Mesenchymal stem cell (in vitro differentiated cells and primary cell): ENCODE data around the gene GRIN3B.

Experiments used
- DNase-seq: peaks from one replicate; pipeline ENCODE4 v3.0.0-alpha.2; 2013
- H2AFZ ChIP-seq: one replicate; pipeline ENCODE4 v1.6.1; 2013; ENCODE audit warnings: low read depth, mild to moderate bottlenecking, control low read depth, inconsistent platforms, low read length, moderate library complexity
- H2AK5ac ChIP-seq: 2 replicates; pipeline ENCODE4 v1.6.1; 2013; ENCODE audit warnings: low read length, moderate library complexity, mild to moderate bottlenecking, inconsistent platforms; ENCODE audit not compliant: severe bottlenecking
- H2BK120ac ChIP-seq: one replicate; pipeline ENCODE4 v1.6.1; 2013; ENCODE audit warnings: low read depth, mild to moderate bottlenecking, inconsistent platforms, low read length, moderate library complexity
- H2BK12ac ChIP-seq, 2 experiments: one replicate each; pipeline ENCODE4 v1.6.1; 2013; ENCODE audit warnings: inconsistent platforms in 2 of 2, low read length in 2 of 2, mild to moderate bottlenecking in 2 of 2, moderate library complexity in 2 of 2, control low read depth in 1 of 2
- H2BK15ac ChIP-seq: one replicate; pipeline ENCODE4 v1.6.1; 2013; ENCODE audit warnings: mild to moderate bottlenecking, low read depth, inconsistent platforms; ENCODE audit not compliant: poor library complexity, severe bottlenecking
- H2BK5ac ChIP-seq: 2 replicates; pipeline ENCODE4 v1.6.1; 2013; ENCODE audit warnings: low read depth, mild to moderate bottlenecking, low read length, control low read depth, inconsistent platforms; ENCODE audit not compliant: poor library complexity, severe bottlenecking
- H3K14ac ChIP-seq, 2 experiments: one replicate each; pipeline ENCODE4 v1.6.1; 2013; ENCODE audit warnings: inconsistent platforms in 2 of 2, low read length in 2 of 2, control low read depth in 1 of 2, mild to moderate bottlenecking in 1 of 2, moderate library complexity in 1 of 2
- H3K18ac ChIP-seq, 2 experiments: one replicate each; pipeline ENCODE4 v1.6.1; 2013; ENCODE audit warnings: inconsistent platforms in 2 of 2, low read length in 2 of 2, control low read depth in 1 of 2, low read depth in 1 of 2, mild to moderate bottlenecking in 1 of 2
- H3K23ac ChIP-seq, 2 experiments: one replicate each; pipeline ENCODE4 v1.6.1; 2013; ENCODE audit warnings: inconsistent platforms in 2 of 2, low read length in 2 of 2, mild to moderate bottlenecking in 2 of 2, moderate library complexity in 2 of 2, control low read depth in 1 of 2
- H3K27ac ChIP-seq: 2 replicates; pipeline ENCODE4 v1.5.1; 2013; ENCODE audit warnings: mild to moderate bottlenecking, moderate library complexity, low read length, control low read depth, inconsistent platforms; ENCODE audit not compliant: poor library complexity, severe bottlenecking
- H3K27me3 ChIP-seq, 2 experiments: 2 replicates each; pipeline versions ENCODE4 v1.6.1 to v1.7.0; 2013; ENCODE audit warnings: low read length in 2 of 2, mild to moderate bottlenecking in 2 of 2, moderate library complexity in 2 of 2, control low read depth in 1 of 2, inconsistent platforms in 1 of 2; ENCODE audit not compliant: control insufficient read depth in 1 of 2, insufficient read depth in 1 of 2
- H3K36me3 ChIP-seq, 2 experiments: 2 replicates each; pipeline versions ENCODE4 v1.6.1 to v1.7.0; 2013; ENCODE audit warnings: low read length in 2 of 2, control low read depth in 1 of 2, inconsistent platforms in 1 of 2, low read depth in 1 of 2, mild to moderate bottlenecking in 1 of 2; ENCODE audit not compliant: insufficient read depth in 2 of 2, control insufficient read depth in 1 of 2
- H3K4ac ChIP-seq, 2 experiments: one replicate each; pipeline ENCODE4 v1.6.1; 2013; ENCODE audit warnings: inconsistent platforms in 2 of 2, low read length in 2 of 2, mild to moderate bottlenecking in 2 of 2, moderate library complexity in 2 of 2, control low read depth in 1 of 2, low read depth in 1 of 2
- H3K4me1 ChIP-seq: 2 replicates; pipeline ENCODE4 v1.6.1; 2013; ENCODE audit warnings: low read depth, low read length, control low read depth; ENCODE audit not compliant: control insufficient read depth, insufficient read depth
- H3K4me2 ChIP-seq: 2 replicates; pipeline ENCODE4 v1.6.1; 2013; ENCODE audit warnings: low read length, mild to moderate bottlenecking, inconsistent platforms; ENCODE audit not compliant: poor library complexity, severe bottlenecking
- H3K4me3 ChIP-seq, 2 experiments: 2 replicates each; pipeline versions ENCODE4 v1.5.1 to v1.7.0; 2013; ENCODE audit warnings: low read length in 2 of 2, mild to moderate bottlenecking in 2 of 2, control low read depth in 1 of 2, low read depth in 1 of 2; ENCODE audit not compliant: insufficient read depth in 1 of 2
- H3K79me1 ChIP-seq: replicated peaks from 2 replicates; pipeline ENCODE4 v1.6.1; 2013; ENCODE audit warnings: mild to moderate bottlenecking, control low read depth, low read length, inconsistent platforms; ENCODE audit not compliant: poor library complexity, severe bottlenecking
- H3K9ac ChIP-seq: 2 replicates; pipeline ENCODE4 v1.7.0; 2013; ENCODE audit warnings: mild to moderate bottlenecking, low read length, moderate library complexity
- H3K9me3 ChIP-seq: 2 replicates; pipeline ENCODE4 v1.7.0; 2013; ENCODE audit warnings: mild to moderate bottlenecking, low read length; ENCODE audit not compliant: control insufficient read depth
- H4K8ac ChIP-seq: one replicate; pipeline ENCODE4 v1.6.1; 2013; ENCODE audit warnings: inconsistent platforms, mild to moderate bottlenecking, low read length, moderate library complexity
- H4K91ac ChIP-seq: one replicate; pipeline ENCODE4 v1.6.1; 2013; ENCODE audit warnings: mild to moderate bottlenecking, low read length, inconsistent platforms
- WGBS: methylation state at CpG from one replicate; pipeline ENCODE4 v1.1.7; 2013; ENCODE audit warnings: mixed read lengths; 5-methylcytosine and 5-hydroxymethylcytosine counted together

GRIN3B gene

GRCh38 chr19:1028062-1028926, 28.1 kb downstream of the GRIN3B start:
- peak overlapping the region; percentile 97 for H3K9ac ChIP-seq
- H4K91ac ChIP-seq: peak overlapping the region; percentile 94
- peak overlapping the region in 1 of 2 experiments; percentile 98 for H3K23ac ChIP-seq
- H2BK5ac ChIP-seq: peak overlapping the region; percentile 92
- H2BK15ac ChIP-seq: peak overlapping the region; percentile 88
- peak overlapping the region; percentile 97 for H3K4ac ChIP-seq
- peaks cover 26 to 40% of the 10 kb centered on the region in 2 experiments for H3K36me3 ChIP-seq
- H3K27ac ChIP-seq: peak overlapping the region; percentile 99
- peak overlapping the region in 1 of 2 experiments; percentile 98 for H2BK12ac ChIP-seq
- H2BK120ac ChIP-seq: peak overlapping the region; percentile 76
- H4K8ac ChIP-seq: peak overlapping the region; percentile 36
- H2AFZ ChIP-seq: no peak overlapping the region
- H3K4me2 ChIP-seq: peak overlapping the region; percentile 97
- H3K27me3 ChIP-seq: no peaks in the 10 kb centered on the region
- H2AK5ac ChIP-seq: peak overlapping the region; percentile 93
- peak; percentile 95 for DNase-seq
- H3K79me1 ChIP-seq: peaks cover 2% of the 10 kb centered on the region
- WGBS: under 1% methylated on average over 42 of the region's 58 CpGs
- H3K4me3 ChIP-seq: peak overlapping the region; percentile 94 to 97
- no peaks in the 10 kb centered on the region for H3K9me3 ChIP-seq
- H3K4me1 ChIP-seq: peaks cover 24% of the 10 kb centered on the region
- peak overlapping the region; percentile 94 to 99 for H3K18ac ChIP-seq
- H3K14ac ChIP-seq: peak overlapping the region in 1 of 2 experiments; percentile 50

DNA sequence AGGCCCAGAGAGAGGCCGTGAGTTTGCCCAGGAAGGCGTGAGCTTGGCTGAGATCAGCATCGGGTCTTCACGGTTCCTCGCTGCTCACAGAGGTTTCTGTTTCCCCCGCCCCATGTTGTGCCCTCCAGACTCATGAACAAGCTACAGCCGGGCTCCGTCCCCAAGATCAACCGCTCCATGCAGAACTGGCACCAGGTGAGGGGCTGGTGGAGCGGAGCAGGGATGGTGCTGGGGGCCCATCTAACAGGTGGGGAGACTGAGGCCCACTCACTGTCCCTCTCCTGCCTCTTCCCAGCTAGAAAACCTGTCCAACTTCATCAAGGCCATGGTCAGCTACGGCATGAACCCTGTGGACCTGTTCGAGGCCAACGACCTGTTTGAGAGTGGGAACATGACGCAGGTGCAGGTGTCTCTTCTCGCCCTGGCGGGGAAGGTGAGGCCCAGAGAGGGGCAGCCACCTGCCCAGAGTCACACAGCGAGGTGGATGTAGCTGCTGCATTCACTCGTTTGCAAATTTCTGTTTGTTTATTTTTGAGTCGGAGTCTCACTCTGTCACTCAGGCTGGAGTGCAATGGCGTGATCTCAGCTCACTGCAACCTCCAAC, 32.1 kb downstream of the GRIN3B start:
- no peak overlapping the region for H3K23ac ChIP-seq
- H3K9me3 ChIP-seq: no peaks in the 10 kb centered on the region
- no peak overlapping the region for H2AFZ ChIP-seq
- H2BK15ac ChIP-seq: no peak overlapping the region
- no peak for DNase-seq
- no peak overlapping the region for H3K4me2 ChIP-seq
- H3K14ac ChIP-seq: no peak overlapping the region
- H2AK5ac ChIP-seq: no peak overlapping the region
- peaks cover 43 to 67% of the 10 kb centered on the region in 2 experiments for H3K36me3 ChIP-seq
- no peak overlapping the region for H3K9ac ChIP-seq
- no peak overlapping the region for H2BK12ac ChIP-seq
- H3K4me1 ChIP-seq: peaks cover 27% of the 10 kb centered on the region
- 93% methylated on average over 20 of the region's 20 CpGs for WGBS
- H3K18ac ChIP-seq: no peak overlapping the region
- H3K27ac ChIP-seq: no peak overlapping the region
- no peak overlapping the region for H3K4ac ChIP-seq
- H3K27me3 ChIP-seq: no peaks in the 10 kb centered on the region
- H2BK5ac ChIP-seq: no peak overlapping the region
- H4K91ac ChIP-seq: peak overlapping the region; percentile 47
- H3K79me1 ChIP-seq: peaks cover 6% of the 10 kb centered on the region
- no peak overlapping the region for H4K8ac ChIP-seq
- H3K4me3 ChIP-seq: no peak overlapping the region
- no peak overlapping the region for H2BK120ac ChIP-seq

- WGBS: 90% methylated on average over 28 of the region's 29 CpGs
- peaks cover 44% of the 10 kb centered on the region for H3K4me1 ChIP-seq
- H3K9ac ChIP-seq: no peak overlapping the region
These were observed 35.9 kb downstream of the GRIN3B start for GRCh38 chr19:1035998-1036621.

GRCh38 chr19:1037621-1038064, 37.4 kb downstream of the GRIN3B start:
- peaks cover 6% of the 10 kb centered on the region for H3K79me1 ChIP-seq
- H3K4ac ChIP-seq: no peak overlapping the region
- no peak overlapping the region for H3K14ac ChIP-seq
- H3K4me3 ChIP-seq: no peak overlapping the region
- DNase-seq: no peak
- H2BK120ac ChIP-seq: no peak overlapping the region
- H3K4me1 ChIP-seq: peaks cover 44% of the 10 kb centered on the region
- peaks cover 35 to 62% of the 10 kb centered on the region in 2 experiments for H3K36me3 ChIP-seq
- H3K9ac ChIP-seq: no peak overlapping the region
- H2BK5ac ChIP-seq: no peak overlapping the region
- no peak overlapping the region for H2BK15ac ChIP-seq
- no peaks in the 10 kb centered on the region for H3K27me3 ChIP-seq
- no peak overlapping the region for H3K4me2 ChIP-seq
- H3K18ac ChIP-seq: no peak overlapping the region
- peak overlapping the region; percentile 63 for H4K8ac ChIP-seq
- H4K91ac ChIP-seq: no peak overlapping the region
- peak overlapping the region; percentile 67 for H3K27ac ChIP-seq
- 91% methylated on average over 22 of the region's 22 CpGs for WGBS
- no peak overlapping the region for H3K23ac ChIP-seq
- H2AK5ac ChIP-seq: peak overlapping the region; percentile 43
- no peaks in the 10 kb centered on the region for H3K9me3 ChIP-seq
- H2AFZ ChIP-seq: no peak overlapping the region
- no peak overlapping the region for H2BK12ac ChIP-seq

More at GRCh38 chr19:1035998-1036621, 35.9 kb downstream of the GRIN3B start:
- H2AFZ ChIP-seq: no peak overlapping the region
- no peak overlapping the region for H3K4me2 ChIP-seq
- no peaks in the 10 kb centered on the region for H3K27me3 ChIP-seq
- no peaks in the 10 kb centered on the region for H3K9me3 ChIP-seq
- no peak overlapping the region for H3K4me3 ChIP-seq
- no peak for DNase-seq
- H2BK15ac ChIP-seq: no peak overlapping the region
- H3K23ac ChIP-seq: no peak overlapping the region
- peaks cover 45 to 67% of the 10 kb centered on the region in 2 experiments for H3K36me3 ChIP-seq
- no peak overlapping the region for H2AK5ac ChIP-seq
- no peak overlapping the region for H2BK120ac ChIP-seq
- H3K79me1 ChIP-seq: peaks cover 6% of the 10 kb centered on the region
- H2BK12ac ChIP-seq: peak overlapping the region in 1 of 2 experiments; percentile 39
- H4K91ac ChIP-seq: no peak overlapping the region
- H4K8ac ChIP-seq: no peak overlapping the region
- no peak overlapping the region for H3K14ac ChIP-seq
- H3K4ac ChIP-seq: no peak overlapping the region
- H3K18ac ChIP-seq: no peak overlapping the region
- peak overlapping the region; percentile 22 for H3K27ac ChIP-seq
- H2BK5ac ChIP-seq: no peak overlapping the region
